Suppressor macrophage treated with lipopolysaccharide for 4 hours (primary cell): ENCODE measurements around the gene FAM234A.
A peak's percentile ranks its signal among the peaks of the same experiment; 100 is the strongest.
"Not testable (repeated sequence)": the region's sequence is repeated elsewhere in the genome, so short reads cannot be mapped to it uniquely, and the experiment has no call there.

Source experiments
- DNase-seq: peaks from one replicate; pipeline ENCODE4 v3.0.0-alpha.2; 2020

FAM234A gene

DNA sequence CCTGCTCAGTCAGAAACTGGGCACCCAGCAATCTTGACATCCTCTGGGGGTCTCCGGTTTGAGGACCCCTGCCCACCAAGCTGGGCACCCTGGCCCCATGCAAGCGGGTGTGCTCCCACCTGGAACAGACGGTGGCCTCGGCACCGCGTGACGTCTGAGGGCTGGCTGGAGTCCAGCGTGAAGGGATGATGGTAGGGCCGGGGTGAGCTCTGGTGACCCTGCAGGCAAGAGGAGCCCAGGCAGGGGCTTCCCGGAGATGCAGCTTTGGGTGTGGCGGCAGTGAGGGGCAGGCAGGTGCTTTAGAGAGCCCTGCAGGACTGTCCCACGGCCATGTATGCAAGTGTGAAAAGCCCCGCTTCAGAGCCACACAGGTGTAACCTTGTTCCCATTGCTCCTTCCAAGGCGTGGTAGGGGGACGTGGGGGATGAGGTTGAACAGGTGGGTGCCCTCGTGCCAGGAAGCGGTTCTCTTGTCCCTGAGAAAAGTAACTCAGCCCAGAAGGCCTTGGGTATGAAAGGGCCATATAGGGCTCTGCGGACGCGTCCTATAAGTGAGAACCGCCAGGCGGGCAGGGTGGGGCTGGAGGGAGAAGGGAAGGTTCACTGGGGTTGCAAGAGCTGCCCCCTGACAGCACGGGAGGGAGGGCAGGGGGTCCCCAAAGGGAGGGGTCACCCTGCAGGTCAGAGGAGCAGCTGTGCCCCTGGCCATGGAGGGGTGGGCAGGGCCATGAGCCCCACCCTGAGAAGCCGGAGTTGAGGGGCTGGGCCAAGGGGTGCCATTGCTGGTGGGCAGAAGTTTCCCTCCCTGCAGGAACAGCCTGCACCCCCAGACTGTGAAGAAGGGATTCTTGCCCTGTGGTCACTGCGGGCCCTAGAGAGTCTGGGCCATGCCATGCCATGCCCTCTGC is 31.9 kb downstream of the FAM234A start:
- no peak for DNase-seq

DNA sequence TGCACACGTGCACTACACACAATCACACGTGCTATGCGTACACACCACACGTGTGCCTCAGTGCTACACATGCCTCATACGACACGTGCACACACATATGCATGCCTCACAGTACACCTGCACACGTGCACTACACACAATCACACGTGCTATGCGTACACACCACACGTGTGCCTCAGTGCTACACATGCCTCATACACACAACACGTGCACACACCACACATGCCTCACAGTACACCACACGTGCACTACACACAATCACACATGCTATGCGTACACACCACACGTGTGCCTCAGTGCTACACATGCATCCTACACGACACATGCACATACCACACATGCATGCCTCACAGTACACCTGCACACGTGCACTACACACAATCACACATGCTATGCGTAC is 32.9 kb downstream of the FAM234A start:
- not testable (repeated sequence) for DNase-seq

DNA sequence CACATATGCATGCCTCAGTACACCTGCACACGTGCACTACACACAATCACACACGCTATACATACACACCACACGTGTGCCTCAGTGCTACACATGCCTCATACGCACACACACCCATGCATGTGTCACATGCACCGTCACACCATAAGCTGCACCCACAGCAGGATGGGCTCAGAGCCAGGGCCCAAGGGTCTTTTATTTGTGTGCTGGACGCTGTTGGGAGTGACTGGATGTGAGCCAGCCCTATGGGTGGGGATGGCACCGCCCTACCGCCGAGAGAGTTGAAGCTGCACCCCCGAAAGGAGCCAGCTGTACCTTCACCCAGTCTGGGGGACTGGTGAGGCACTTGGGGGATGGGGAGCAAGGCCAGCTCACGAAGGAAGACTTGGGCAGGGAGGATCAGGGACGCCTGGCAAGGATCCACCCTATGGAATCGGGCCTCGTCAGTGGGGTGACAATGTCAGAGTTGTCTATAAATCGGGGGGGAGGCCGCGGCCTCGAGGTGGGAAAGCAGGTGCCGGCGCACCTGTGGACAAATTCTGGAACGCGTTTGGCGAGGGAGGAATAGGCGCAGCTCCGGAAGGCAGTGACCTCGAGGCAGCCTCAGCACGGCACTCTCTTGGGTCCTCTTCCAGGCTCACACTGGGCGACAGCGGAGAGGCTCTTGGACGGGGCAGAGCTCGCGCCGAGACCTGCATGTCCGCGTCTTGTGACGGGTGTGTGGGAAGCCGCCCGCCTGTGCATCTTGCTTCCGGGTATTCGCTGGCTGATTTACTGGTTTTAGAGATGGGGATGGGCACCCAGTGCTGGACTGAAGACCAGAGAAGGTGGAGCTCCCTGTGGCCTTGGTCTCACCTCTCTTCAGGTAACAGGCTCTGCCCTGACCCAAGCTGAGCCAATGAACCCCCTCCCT is 33.8 kb downstream of the FAM234A start:
- no peak for DNase-seq

DNA sequence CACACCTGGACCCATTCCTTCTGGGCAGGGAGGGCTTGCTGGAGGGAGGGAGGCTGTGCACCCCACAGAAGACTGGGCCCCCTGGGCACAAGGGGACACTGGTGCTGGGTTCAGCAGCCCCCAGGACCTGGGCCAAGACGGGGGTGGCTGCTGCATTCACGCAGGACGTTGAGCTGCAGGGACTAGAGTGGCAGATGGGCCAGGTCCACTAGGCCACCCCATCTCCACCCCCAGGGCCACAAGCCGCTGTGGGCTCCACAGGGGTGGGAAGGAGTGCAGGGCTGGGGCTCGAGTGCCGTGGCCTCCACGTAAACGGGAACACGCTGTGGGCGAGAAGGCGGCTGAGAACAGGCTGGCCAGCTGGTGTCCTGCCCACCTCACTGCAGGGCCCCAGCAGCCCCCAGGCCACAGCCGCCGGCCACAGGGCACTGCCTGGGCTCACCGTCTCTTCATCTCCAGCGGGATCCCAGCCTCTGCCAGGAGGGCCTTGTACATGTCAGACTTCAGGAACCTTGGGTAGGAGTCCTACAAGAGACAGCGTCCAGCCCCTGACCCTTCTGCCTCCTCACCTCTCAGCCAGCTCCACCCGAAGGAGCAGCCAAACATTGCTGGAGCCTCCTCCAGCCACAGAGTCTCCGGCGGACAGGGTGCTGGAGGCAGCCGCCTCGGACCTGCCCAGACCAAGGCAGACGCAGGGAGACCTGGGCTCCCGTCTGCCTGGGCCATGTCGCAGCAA is 34.6 kb downstream of the FAM234A start:
- no peak for DNase-seq

DNA sequence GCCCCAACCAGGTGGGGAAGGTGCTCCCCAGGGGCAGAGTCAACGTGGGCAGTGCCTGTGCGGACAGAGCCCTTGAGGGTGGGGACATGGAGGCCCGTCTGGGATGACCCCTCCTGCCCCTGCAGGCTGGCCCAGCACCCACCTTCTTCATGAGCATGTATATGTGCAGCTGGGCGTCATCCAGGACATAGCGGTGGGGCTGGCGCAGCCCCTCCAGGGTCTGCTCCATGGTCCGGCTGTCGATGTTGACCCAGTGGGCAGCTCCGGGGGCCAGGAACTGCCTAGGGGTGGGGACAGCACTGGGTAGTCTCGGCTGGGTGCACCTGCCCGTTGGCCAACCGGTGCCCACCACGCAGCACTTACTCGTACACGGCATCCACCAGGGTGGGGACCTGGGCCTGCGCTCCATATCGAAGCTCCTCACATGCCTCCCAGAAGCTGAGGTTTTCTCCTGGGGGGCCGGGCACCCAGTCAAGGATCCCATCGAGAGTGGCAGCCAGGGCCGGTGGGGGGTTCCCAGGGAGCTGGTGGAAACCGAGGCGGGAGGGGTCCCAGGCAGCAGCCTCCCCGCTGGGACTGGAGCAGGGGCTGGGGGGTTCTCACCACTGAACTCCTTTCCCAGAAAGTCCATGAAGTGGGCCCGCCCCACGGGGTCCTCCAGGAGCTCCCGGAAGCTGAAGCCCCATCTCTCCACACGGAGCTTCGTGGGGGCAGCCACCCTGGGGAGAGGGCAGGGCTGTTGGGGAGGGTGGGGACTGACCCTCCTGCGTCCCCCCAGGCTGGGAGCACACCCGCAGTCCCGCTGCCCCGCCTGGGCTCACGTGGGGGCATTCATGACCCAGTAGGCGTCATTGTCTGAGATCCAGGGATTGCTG is 36.0 kb downstream of the FAM234A start:
- DNase-seq: no peak

DNA sequence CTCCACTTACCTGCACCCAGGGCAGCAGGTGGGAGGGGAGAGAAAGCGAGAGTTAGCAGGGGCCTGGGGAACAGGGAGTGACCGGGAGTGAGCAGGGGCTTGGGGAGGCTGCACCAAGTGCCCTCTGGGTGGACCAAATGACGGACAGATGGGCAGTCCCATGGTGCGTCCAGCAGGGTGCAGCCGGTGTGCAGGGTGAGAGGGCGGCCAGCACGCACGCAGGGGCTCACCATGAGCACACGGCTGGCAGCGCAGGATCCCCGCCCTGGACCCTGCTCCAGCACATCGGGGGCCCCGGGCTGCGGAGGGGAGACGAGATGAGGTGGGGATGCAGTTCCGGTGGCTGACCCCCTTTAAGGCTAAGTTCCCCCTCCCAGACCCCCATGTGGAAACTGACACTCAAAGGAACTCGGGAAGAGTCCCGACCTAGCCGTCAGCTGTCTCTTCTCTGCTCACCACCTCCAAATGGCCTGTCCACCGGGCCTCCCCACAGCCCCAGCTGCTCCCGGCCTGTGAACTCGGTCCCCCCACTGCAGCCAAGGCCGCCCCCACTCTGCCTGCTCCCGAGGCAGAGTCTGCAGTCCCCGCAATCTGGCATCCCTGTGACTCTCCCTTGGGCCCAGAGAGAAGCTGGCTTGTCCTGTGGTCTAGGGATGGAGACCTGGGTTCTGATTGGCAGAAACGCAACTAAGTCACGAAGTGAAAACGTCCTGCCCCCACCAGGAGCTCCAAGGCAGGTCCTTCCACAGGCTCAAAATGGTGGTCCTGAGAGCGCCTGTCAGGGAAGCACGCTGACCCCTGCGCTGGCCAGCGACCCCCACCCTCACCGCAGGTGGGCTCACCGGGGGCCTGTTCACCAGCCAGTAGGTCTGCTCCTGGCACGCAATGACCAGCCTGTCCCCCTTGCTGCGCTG is 38.3 kb downstream of the FAM234A start:
- DNase-seq: no peak

DNA sequence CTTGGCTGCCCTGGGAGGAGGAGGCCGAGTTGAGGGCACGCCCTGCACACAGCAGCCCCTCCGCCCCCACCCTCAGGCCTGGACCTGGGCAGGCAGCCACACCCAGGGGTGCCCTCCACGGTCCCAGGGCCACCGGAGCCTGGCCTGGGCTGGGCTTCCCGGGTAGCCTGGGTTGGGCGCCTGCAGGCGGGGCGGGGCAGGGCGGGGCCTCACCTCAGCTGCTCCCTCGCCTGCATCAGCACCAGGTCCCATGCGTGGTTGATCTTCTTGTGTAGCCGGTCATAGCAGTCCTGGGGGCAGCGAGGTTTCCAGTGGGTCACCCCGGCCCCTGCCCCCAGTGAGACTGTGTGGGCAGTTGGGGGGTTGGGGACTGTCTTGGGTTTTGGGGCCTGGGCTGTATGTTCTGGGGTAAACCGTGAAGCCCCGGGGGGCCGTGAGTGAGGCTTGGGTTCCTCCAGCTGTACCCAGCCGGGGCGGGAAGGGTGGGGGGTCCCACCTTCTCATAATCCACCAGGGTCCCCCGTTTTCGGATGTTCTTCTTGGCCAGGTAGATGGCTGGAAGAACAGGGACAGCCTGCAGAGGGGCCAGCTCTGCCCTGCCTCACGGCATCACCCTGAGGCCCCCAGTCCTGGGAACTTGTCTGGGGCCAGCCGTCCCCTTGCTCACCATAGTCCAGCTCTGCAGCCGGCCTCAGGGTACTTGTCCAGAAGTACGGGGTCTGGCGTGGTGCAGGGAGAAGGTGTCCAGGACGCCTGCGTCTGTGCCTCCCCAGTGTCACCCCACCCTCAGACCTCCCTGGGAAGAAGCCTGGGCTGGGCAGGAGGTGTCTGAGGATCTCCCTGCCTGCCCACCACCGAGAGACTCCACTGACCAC is 39.2 kb downstream of the FAM234A start:
- no peak for DNase-seq

DNA sequence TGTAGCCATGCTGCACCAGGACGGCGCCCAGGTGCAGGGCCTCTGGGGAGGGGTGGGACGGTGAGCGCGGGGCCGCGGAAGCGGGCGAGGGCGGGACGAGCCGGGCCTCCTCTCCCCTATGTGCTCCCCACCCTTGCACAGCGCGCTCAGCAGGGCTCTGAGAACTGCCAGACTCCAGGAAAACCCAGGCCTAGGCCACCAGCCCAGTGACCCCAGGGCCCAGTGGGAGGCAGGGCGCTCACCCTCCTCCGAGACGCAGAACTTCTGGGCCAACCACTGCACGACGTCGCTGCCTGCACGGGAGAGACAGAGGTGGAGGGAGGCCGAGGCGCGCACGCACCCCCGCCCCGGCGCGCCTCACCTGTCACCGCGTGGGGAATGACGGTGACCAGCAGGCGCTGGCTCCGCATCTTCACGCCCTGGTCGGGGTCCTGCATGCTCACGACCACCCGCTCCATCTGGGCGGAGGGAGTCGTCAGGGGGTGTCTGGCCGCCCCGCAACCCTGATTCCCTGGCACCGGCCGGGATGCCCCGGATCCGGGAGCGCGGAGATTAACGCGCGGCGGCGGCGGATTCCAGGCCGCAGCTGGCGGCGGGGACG is 40.5 kb downstream of the FAM234A start:
- no peak for DNase-seq

DNA sequence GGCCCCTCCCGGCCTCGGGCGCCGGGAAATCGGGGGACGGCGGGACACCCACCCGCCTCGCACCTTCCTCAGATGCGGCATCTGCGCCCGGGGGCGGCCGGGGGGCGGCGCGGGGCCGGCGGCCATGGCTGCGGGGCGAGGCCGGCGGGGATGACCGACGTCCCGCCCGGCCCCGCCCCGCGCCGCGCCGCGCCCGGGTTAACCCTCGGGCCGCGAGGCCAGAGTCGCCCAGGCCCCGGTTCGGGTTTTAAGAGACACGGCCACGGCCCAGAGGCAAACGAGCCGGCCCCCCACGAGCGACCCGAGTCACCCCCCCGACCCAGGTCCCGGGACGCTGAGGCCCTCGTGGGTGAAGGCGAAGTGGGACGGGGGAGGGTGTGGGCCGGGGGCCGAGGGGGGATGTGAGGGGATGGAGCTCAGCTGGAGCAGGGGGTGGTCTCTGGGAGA is 41.2 kb downstream of the FAM234A start, which contains the start of gene RGS11:
Gene RGS11 (minus strand): TSS at position 159 of the 447 bp plus-strand sequence. CDS start 33 bp downstream, at position 126.
- no peak for DNase-seq

DNA sequence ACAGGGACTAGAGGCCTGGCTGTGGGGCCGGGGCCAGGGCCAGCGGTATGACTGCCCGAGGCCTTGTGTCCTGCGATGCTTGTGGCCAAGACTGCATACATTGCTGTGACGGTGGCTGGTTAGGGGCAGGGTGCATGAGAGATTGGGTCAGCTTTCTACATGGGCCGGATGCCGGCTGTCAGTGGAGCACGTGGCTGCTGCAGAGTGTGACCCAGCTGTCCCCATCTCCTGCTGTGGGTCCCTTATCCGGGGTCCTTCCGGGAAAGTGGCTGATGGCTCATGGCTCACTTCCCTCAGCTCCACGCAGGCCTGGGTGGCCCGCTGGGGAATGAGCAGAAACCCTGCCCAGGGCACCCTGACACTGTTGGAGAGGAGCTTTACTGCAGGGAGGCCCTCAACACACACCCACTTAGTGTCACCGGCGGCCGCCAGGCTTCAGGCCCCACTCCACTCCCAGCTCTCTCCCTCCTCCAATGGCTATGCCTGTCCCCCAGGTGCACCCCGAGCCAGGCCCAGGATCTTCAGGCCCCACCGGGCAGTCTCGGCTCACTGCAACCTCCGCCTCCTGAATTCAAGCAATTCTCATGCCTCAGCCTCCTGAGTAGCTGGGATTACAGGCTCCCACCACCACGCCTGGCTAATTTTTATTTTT is 41.9 kb downstream of the FAM234A start:
- DNase-seq: no peak

DNA sequence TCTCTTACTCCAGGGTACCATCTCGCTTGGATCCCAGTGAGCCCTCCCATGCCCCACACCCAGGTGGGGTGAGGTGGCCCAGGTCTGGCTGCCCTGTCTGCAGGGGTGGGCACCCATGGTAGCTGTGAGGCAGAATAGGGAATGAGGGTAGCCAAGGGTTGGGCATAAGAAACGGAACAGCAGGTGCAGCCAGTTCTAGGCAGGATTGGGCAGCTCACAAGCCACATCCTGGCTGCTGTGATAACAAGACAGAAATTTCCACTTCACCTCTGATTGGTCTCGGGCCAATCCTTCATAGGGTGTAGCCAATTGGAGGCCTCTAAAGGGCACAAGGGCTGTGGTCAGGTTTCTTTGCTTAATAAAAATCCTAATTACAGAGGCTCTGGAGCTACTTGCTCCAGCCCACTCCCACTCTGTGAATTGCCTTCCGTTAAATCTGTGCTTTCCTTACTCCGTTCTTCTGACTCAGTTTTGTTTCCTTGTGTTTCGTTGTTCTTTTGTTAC is 44.3 kb downstream of the FAM234A start:
- DNase-seq: peak; percentile 5

DNA sequence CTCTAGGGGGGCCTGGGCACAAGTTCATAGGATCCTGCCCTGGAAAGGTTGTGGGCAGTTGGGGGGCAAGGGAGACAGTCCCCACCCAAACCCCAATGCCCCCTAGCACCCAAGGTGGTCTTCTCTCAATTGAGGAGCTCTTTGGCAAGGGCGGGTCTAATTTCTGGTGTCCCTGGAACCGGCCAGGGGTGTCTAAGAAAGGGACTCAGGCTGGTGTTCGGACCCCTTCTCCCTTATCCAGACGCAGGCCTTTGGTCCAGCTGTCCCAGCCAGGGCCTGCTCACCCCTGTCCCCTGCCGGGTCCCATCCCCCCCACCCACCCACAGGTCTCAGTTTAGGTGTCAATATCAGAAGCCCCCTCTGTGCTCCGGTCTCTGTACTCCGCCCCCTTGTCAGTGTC is 44.9 kb downstream of the FAM234A start:
- DNase-seq: no peak

DNA sequence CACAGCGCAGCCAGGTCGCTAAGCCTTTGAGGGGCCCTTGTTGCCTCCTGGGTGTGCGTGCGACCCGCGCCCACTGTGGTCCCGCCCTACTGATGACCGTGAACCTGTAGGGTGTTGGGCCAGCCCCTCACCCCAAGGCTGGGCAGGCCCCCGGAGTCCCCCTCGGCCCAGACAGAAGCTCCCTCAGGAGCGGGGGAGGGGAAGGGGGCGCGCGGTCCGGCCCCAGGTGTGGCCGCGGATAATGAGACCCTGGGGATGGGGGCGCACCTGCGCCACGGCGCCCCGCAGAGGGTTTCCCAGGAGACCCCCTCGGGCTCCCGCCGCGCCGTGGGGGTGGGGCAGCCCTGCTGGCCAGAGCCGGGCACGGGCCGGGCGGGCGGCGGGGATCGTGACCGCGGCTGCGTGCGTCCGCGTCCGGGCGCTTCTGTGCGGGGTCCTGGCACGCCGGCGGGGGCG is 45.4 kb downstream of the FAM234A start:
- no peak for DNase-seq

DNA sequence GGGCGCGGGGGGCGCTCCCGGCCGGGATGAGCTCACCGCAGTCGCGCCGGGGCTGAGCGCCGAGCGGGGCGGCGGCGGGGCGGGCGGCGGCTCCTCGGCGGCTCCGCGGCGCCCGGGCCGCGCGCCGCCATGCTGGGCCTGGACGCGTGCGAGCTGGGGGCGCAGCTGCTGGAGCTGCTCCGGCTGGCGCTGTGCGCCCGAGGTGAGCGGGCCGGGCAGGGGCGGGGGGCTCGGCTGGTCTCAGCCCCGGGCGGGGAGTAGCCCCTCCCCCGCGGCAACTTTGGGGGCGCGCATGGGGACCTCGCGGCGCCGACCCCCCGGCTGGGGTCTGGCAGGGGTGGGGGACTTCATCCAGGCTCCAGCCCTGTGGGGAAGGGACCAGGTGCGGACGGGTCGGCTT is 45.9 kb downstream of the FAM234A start, which contains the start of gene ARHGDIG:
Gene ARHGDIG (plus strand): TSS at position 40 of the 400 bp plus-strand sequence. CDS start 90 bp downstream, at position 130.
- DNase-seq: no peak

DNA sequence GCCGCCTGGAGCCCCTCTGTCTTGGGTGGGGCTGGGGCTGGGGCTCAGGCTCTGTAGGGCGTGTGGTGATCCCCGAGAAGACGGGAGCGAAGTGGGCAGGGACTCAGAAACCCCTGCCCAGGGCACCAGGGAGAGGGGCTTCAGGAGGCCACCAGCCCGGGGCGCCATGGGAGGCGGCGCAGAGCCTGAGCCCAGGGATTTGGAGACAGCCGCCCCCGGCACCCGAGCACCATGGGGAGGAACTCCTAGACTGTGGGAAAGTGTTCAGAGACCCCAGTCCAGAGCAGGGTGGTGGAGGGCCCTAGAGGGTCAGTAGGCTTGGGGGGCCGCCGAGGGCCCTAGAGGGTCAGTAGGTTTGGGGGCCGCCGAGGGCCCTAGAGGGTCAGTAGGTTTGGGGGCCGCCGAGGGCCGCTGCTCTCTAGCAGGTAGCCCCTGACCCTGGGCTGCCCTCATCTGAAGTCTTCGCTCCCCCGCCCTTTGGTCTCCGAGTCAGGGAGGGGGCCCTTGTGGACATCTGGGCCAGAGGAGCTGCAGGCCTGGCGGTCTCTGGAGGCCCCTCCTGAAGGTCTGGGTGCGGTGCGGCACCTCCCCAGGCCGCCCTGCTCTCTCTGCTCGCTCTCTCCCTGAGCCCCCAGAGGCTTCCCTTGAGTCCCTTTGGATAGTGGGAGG is 46.5 kb downstream of the FAM234A start:
- no peak for DNase-seq

DNA sequence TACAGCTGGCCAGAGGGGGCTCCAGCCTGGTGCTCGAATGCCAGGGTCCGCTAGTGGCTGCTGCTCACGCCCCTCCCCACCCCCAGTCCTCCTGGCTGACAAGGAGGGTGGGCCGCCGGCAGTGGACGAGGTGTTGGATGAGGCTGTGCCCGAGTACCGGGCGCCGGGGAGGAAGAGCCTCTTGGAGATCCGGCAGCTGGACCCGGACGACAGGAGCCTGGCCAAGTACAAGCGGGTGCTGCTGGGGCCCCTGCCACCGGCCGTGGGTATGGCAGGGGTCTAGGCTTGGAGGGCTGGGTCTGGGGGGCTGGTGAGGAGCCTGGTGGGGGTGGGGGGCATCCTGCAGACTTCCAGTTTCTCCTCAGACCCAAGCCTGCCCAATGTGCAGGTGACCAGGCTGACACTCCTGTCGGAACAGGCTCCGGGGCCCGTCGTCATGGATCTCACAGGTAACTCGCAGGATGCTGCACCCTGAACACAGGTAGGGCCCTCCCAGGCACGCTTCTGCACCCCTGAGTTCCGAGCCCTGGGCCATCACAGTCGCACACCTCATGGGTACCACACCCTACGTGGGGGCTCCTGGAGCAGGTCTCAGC is 47.1 kb downstream of the FAM234A start:
- DNase-seq: no peak

DNA sequence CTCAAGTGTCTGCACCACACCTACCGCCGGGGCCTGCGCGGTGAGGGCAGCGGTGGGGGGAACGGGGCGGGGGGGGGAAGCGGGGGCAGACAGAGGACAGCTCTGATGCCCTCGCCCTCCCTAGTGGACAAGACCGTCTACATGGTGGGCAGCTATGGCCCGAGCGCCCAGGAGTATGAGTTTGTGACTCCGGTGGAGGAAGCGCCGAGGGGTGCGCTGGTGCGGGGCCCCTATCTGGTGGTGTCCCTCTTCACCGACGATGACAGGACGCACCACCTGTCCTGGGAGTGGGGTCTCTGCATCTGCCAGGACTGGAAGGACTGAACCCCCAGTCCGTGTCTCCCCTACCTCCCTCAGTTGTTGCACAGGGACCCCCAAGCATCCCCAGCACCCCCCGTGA is 47.9 kb downstream of the FAM234A start:
- DNase-seq: no peak
